ENCODE measurements around the gene ATP9B. TPM values are rescaled to one million over a fixed set of nuclear protein-coding genes. Genes with fewer than 3 reads are reported as not detected.

The ATP9B gene
- total RNA-seq, 1 experiment from 2014 or later: 25.5 TPM

GRCh38 chr18:79204889-79205807 lies 136.0 kb downstream of the ATP9B start:
- ChIA-PET CTCF (no interaction called here), POLR2A (no interaction called here)
- intact Hi-C loops (cut with micrococcal nuclease): loop anchor here (5.0 kb wide), 2 partner anchors 42 to 218 kb away; no protein-coding TSS in a partner anchor
- Mint-ChIP-seq H3K9me3 (ENCODE audit: unreplicated experiment) (no peaks in the 10 kb centered on the region), H3K4me3 (ENCODE audit: unreplicated experiment) (no peak overlapping the region), H3K27ac (ENCODE audit: low read depth, unreplicated experiment) (no peak overlapping the region), H3K36me3 (ENCODE audit: insufficient read depth, unreplicated experiment) (peaks cover 5% of the 10 kb centered on the region), H3K4me1 (ENCODE audit: insufficient read depth, unreplicated experiment) (peaks cover 8% of the 10 kb centered on the region), H3K27me3 (ENCODE audit: insufficient read depth, unreplicated experiment) (no peaks in the 10 kb centered on the region)
- no peak for TF ChIP-seq CTCF (IDR thresholded peaks at IDR 0.05; ENCODE audit: unreplicated experiment)
- no TSS peak for BruUV-seq (replicated peaks)
- no peak for DNase-seq (ENCODE audit: unreplicated experiment)

- ChIA-PET CTCF (no interaction called here), POLR2A (no interaction called here)
- peaks cover 8% of the 10 kb centered on the region for H3K4me1 Mint-ChIP-seq (ENCODE audit: insufficient read depth, unreplicated experiment)
- no peaks in the 10 kb centered on the region for H3K9me3 Mint-ChIP-seq (ENCODE audit: unreplicated experiment)
- DNase-seq (ENCODE audit: unreplicated experiment): no peak
- H3K4me3 Mint-ChIP-seq (ENCODE audit: unreplicated experiment): no peak overlapping the region
- intact Hi-C loops (cut with micrococcal nuclease): no loop called here
- H3K27ac Mint-ChIP-seq (ENCODE audit: low read depth, unreplicated experiment): no peak overlapping the region
- no peak for TF ChIP-seq CTCF (IDR thresholded peaks at IDR 0.05; ENCODE audit: unreplicated experiment)
- H3K27me3 Mint-ChIP-seq (ENCODE audit: insufficient read depth, unreplicated experiment): no peaks in the 10 kb centered on the region
- peaks cover 11% of the 10 kb centered on the region for H3K36me3 Mint-ChIP-seq (ENCODE audit: insufficient read depth, unreplicated experiment)
- no TSS peak for BruUV-seq (replicated peaks)
Measured at GRCh38 chr18:79206444-79206843, 137.2 kb downstream of the ATP9B start.

GRCh38 chr18:79208906-79209305 lies 139.7 kb downstream of the ATP9B start:
- TF ChIP-seq CTCF (IDR thresholded peaks at IDR 0.05; ENCODE audit: unreplicated experiment): no peak
- ChIA-PET POLR2A (no interaction called here), CTCF (interaction anchor here (0.5 kb wide), 1 partner anchor 47 kb away, joined by 3 read pairs; no protein-coding TSS in a partner anchor)
- intact Hi-C loops (cut with micrococcal nuclease): no loop called here
- Mint-ChIP-seq H3K27me3 (ENCODE audit: insufficient read depth, unreplicated experiment) (no peaks in the 10 kb centered on the region), H3K36me3 (ENCODE audit: insufficient read depth, unreplicated experiment) (peaks cover 11% of the 10 kb centered on the region), H3K4me1 (ENCODE audit: insufficient read depth, unreplicated experiment) (no peaks in the 10 kb centered on the region), H3K27ac (ENCODE audit: low read depth, unreplicated experiment) (no peak overlapping the region), H3K4me3 (ENCODE audit: unreplicated experiment) (no peak overlapping the region), H3K9me3 (ENCODE audit: unreplicated experiment) (no peaks in the 10 kb centered on the region)
- DNase-seq (ENCODE audit: unreplicated experiment): no peak
- BruUV-seq (replicated peaks): no TSS peak

GRCh38 chr18:79210002-79210910 lies 141.1 kb downstream of the ATP9B start:
- Mint-ChIP-seq H3K36me3 (ENCODE audit: insufficient read depth, unreplicated experiment) (peaks cover 11% of the 10 kb centered on the region), H3K27ac (ENCODE audit: low read depth, unreplicated experiment) (no peak overlapping the region), H3K4me3 (ENCODE audit: unreplicated experiment) (no peak overlapping the region), H3K4me1 (ENCODE audit: insufficient read depth, unreplicated experiment) (no peaks in the 10 kb centered on the region), H3K9me3 (ENCODE audit: unreplicated experiment) (no peaks in the 10 kb centered on the region), H3K27me3 (ENCODE audit: insufficient read depth, unreplicated experiment) (no peaks in the 10 kb centered on the region)
- no peak for DNase-seq (ENCODE audit: unreplicated experiment)
- CTCF ChIA-PET: no interaction called here
- no peak for TF ChIP-seq CTCF (IDR thresholded peaks at IDR 0.05; ENCODE audit: unreplicated experiment)
- POLR2A ChIA-PET: no interaction called here
- intact Hi-C loops (cut with micrococcal nuclease): no loop called here
- BruUV-seq (replicated peaks): no TSS peak
